HG03196 (cell line): ENCODE measurements around the gene DCC.

Experiments
- ATAC-seq: cut with Tn5 transposase; IDR thresholded peaks from one replicate; pipeline ENCODE4 v1.9.1; 2021; ENCODE audit not compliant: unreplicated experiment

DCC gene, protein sequence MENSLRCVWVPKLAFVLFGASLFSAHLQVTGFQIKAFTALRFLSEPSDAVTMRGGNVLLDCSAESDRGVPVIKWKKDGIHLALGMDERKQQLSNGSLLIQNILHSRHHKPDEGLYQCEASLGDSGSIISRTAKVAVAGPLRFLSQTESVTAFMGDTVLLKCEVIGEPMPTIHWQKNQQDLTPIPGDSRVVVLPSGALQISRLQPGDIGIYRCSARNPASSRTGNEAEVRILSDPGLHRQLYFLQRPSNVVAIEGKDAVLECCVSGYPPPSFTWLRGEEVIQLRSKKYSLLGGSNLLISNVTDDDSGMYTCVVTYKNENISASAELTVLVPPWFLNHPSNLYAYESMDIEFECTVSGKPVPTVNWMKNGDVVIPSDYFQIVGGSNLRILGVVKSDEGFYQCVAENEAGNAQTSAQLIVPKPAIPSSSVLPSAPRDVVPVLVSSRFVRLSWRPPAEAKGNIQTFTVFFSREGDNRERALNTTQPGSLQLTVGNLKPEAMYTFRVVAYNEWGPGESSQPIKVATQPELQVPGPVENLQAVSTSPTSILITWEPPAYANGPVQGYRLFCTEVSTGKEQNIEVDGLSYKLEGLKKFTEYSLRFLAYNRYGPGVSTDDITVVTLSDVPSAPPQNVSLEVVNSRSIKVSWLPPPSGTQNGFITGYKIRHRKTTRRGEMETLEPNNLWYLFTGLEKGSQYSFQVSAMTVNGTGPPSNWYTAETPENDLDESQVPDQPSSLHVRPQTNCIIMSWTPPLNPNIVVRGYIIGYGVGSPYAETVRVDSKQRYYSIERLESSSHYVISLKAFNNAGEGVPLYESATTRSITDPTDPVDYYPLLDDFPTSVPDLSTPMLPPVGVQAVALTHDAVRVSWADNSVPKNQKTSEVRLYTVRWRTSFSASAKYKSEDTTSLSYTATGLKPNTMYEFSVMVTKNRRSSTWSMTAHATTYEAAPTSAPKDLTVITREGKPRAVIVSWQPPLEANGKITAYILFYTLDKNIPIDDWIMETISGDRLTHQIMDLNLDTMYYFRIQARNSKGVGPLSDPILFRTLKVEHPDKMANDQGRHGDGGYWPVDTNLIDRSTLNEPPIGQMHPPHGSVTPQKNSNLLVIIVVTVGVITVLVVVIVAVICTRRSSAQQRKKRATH (N-terminal part only)

DNA sequence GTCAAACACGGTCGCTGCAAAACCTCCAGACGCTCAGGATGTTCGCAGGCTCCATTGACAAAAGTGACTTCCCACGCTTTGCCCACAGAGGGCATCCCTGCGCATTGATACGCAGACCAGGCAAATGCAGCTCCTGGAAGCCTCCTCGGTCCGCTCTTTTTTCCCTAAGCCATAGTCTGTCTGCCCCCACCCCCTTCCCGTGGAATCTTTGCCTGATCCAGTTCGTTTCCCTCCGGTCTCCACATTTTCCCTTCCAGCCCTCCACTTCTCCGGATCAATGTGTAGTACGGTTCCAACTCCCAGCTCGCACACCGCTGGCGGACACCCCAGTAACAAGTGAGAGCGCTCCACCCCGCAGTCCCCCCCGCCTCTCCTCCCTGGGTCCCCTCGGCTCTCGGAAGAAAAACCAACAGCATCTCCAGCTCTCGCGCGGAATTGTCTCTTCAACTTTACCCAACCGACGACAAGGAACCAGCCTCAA is at the start of gene DCC:
Gene DCC, plus strand, starts transcription at position 307 of the 481 bp plus-strand sequence. CDS start 591 bp downstream, outside the sequence.
- no peak for ATAC-seq

DNA sequence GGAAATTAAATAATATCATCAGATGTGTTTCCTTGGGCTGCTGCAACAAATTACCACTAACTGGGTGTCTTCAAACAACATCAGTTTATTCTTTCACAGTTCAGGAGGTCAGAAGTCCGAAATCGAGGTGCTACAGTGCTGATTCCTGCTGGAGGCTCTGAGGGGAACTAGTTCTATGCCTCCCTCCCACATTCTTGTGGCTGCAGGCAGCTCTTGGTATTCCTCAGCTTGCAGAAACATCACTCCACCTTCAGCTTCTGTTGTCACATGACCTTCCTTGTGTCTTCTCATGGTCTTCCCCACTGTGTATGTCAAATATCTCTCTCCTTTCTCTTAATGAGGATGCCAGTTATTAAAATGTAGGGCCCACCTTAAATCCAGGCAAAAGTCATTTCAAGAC is 29.3 kb upstream of the DCC start:
- no peak for ATAC-seq

- ATAC-seq: no peak
These were observed 28.7 kb upstream of the DCC start for GRCh38 chr18:52311331-52311730.

DNA sequence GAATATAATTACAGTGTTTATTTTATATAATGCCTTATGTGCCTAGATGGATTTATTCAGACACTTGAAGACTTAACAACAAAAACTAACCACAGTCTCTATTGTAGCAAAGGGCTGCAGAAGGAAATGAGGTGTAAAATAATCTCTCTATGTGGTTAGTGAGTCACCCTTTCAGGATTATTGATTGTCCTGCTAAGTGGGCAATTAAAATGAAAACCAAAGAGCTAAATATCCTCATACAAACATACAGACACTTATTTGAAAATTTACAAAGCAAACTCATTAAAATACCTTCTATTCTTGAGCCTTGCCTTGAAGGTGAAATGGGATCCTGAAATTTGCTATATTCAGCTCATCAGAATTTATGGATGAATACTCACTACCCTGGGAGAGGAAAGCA is 27.7 kb upstream of the DCC start:
- no peak for ATAC-seq

DNA sequence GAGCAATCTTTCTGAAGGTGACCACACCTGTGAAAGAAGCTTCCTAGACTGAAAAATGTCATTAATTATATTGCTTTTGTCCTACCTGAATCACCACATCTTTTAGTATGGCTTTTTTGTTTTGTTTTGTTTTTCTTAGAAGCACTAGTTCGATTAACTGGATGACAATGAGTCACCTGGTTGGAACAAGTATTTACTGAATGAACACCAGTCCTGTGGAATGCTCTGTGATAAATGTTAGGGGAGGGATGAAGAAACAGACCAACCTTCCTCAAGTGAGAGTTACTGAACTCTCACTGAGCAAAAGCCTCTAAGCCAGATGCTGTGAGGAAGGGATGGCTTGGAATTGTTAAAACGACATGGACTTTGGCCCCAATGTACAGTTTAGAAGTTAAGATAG is 26.8 kb upstream of the DCC start:
- no peak for ATAC-seq

DNA sequence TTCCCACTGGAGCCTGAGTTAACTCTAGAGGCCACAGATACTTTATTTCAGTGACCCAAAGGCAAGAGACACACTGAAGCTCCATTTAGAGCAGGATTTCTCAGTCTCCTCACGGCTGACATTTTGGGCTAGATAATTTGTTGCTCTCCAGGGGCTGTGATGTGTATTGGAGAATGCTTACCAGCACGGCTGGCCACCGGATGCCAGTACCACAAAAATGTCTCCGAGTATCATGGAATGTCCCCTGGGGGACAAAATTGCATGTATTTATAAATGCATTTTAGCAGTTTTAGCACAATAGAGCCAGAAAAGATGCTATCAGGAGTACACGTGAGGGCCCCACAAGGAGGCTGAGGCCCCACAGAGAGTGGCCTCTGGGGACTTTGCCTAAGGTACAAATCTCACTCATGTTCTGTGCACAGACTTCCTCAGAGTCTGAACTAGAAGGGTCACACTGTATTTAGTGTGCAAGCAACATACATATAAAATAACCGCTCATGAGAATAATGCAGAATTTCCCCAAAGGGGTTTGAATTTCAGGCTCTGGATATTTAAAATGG is 20.5 kb upstream of the DCC start:
- ATAC-seq: no peak

DNA sequence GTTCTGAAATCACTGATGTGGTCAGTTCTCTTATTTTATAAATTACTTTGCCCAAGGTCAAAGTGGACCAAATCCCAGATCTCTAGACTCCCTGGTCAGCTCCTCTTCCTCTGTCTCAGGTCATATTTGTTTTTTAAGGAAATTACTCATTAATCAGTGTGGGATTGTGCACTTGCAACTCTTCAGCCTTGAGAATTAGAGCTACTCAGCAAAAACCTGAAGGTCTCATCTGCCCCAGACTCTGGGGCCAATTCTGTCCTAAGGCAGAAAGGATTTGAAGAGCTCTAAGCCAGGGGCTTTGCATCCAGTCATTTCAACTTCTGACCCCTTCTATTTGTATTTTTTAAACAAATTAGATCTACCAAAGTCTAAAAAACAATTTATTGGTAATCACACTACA is 17.7 kb upstream of the DCC start:
- ATAC-seq: no peak

GRCh38 chr18:52323802-52324201 is 16.2 kb upstream of the DCC start:
- ATAC-seq: no peak

DNA sequence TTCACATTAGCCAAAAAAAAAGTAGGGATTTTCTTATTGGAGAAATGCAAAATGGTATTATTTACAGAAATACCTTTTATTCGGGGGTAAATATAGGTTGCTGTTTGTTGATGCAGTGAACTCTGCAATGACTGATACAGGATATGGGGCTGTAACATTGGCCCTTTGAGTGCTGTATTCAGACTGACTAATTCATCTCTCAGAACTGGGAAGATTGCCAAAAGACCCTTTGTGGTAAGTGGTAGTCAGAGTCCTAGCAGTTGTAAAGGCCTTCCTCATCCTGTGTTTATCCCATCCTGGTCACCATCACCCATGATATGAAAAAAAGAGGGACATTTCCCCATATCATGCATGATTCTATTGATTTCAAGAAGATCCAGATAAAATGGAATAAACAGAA is 14.0 kb upstream of the DCC start:
- ATAC-seq: no peak

DNA sequence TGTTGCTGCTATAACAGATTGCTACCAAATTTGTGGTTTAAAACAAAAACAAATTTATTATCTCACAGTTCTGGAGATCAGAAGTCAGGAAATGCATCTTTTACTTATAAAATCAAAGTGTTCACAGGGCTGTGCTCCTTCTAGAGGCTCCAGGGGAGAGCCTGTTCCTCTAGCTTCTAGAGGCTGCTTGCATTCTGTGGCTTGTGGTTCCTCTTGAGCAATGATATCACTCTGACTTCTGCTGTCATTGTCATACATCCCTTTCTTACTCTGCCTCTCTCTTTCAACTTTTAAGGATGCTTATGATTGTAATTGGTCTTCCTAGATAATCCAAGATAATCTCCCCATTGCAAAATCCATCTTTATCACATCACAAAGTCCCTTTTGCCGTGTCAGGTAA is 6.1 kb upstream of the DCC start:
- ATAC-seq: no peak

DNA sequence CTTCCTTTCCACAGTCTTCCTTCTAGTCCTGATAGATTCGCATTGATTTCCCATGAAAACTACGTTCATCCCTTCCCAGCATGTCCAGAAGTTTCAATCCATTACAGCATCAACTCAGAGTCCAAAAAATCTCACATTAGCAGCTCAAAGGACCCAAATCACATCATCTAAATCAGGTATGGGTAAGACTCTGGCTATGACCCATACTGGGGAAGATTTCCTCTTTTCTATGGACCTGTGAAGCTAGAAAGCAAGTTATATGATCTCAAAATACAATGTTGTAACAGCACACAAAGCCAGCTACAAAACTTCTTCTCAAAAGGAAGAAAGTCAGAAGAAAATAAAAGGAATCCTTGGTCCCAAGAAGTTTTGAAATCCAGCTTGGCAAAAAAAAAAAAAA is 5.7 kb upstream of the DCC start:
- no peak for ATAC-seq

DNA sequence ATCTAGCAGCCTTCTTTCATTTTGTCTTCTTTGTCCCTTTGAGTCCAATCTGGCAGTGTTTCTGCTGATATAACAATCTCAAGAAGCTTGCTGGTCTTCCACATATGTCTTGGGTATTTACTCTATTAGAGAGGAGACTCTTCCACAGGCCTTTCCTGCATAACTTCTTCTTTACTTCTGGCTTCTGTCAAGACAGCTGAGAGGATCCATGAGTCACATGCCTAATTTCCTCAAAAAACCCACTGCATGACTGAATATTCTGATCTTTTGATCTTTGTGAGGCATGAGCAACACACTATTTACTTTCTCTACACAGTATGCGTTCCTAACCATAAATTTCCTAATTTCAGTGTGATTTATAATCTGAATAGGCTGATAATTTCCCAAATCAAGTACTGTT is 5.1 kb upstream of the DCC start:
- no peak for ATAC-seq

DNA sequence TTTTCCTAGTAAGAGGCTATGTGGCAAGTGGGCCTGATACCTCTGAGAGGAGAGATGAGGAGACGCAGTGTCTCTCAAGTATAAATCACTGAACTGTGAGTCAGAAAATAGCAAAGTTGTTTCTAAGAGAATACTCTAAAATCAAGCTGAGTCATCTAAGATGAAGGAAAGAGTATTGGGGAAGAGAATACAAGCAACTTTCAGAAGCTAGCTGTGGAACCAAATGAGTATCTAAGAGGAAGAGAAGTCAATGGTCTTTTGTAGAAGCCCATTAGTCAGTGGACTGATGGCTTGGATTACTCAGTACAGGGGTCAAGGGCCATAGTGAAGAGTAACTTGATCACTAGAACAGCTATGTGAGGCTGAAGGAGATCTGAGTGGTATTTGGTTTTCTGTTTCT is 2.7 kb upstream of the DCC start:
- no peak for ATAC-seq

- no peak for ATAC-seq
These were observed 557 bp downstream of the DCC start for GRCh38 chr18:52340406-52341102.

GRCh38 chr18:52341103-52341432 is 1.1 kb downstream of the DCC start:
- no peak for ATAC-seq

- no peak for ATAC-seq
These were observed 1.8 kb downstream of the DCC start for GRCh38 chr18:52341608-52342381.

- no peak for ATAC-seq
These were observed 2.5 kb downstream of the DCC start for GRCh38 chr18:52342456-52342855.

- no peak for ATAC-seq
These were observed 3.1 kb downstream of the DCC start for GRCh38 chr18:52343138-52343537.

DNA sequence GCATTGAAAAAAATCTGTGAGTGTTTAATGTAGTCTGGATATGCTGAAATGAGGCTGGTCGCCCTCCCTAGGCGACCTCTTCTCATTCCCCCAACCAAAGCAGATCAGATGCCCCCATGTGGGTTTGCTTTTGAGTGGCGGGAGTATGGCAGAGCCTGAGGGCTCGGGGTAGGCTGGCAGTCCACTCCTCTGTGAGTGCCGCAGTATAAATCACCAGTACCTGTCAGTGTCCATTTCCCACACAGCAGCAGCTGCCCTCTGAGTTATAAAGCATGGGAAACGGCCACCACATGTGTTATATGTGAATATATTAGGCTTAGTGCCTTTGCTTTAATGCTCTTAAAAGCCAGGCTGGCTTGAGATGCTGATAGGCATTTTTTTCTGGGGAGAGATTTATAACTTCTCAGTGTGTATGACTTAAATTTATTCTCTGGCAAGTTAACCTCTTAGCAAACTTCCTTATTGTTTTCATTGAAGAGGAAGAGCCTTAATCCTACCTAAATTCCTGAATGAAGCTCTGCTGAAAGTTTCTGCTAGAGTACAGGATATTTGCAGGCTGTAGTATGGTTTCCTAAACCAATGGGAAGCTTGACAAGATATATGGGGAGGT is 3.8 kb downstream of the DCC start:
- ATAC-seq: no peak

- ATAC-seq: no peak
These were observed 4.9 kb downstream of the DCC start for GRCh38 chr18:52344881-52345280.
